NCI-H460 (cell line): ENCODE data around the gene OR5T3. TPM values are rescaled to one million over a fixed set of nuclear protein-coding genes. Genes with fewer than 3 reads are reported as not detected.
"Not testable (repeated sequence)": the region's sequence is repeated elsewhere in the genome, so short reads cannot be mapped to it uniquely, and the experiment has no call there.

Source experiments
- DNase-seq: peaks from one replicate; pipeline ENCODE4 v3.0.0-alpha.2; 2016; ENCODE audit warnings: low read depth; ENCODE audit errors: extremely low read depth
- polyA plus RNA-seq: library from polyadenylated mRNA; depleted of rRNA; stranded (reverse); fragments of >200 nt; gene quantifications from 2 replicates; pipeline ENCODE4 v1.2.3, GENCODE V29; 2014; cell fraction: nucleus; rRNA removed
- total RNA-seq: library from RNA; depleted of rRNA; stranded (reverse); fragments of >200 nt; shearing (Covaris generic); gene quantifications from 2 replicates; pipeline ENCODE4 v1.2.3, GENCODE V29; 2014; rRNA removed

OR5T3 gene
- not detected in 2 replicates for total RNA-seq
- polyA plus RNA-seq, result not detected in 2 replicates

DNA sequence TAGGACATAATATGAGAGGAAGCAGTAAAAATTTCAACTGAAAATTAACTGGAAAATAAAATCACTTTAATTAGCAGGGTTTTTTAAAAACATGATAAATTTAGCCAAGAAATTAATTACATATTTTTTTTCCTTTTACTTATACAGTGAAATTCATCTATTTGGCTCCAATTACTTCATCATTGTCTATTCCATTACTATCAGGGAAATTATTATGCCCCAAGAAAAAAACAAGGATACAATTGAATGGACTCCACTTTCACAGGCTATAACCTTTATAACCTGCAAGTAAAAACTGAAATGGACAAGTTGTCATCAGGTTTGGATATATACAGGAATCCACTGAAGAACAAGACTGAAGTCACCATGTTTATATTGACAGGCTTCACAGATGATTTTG lies at the start of gene OR5T3:
Gene OR5T3, plus strand, starts transcription at position 301 of the 400 bp plus-strand sequence. Its CDS starts 0 bp downstream, at position 301.
- DNase-seq, result no peak

DNA sequence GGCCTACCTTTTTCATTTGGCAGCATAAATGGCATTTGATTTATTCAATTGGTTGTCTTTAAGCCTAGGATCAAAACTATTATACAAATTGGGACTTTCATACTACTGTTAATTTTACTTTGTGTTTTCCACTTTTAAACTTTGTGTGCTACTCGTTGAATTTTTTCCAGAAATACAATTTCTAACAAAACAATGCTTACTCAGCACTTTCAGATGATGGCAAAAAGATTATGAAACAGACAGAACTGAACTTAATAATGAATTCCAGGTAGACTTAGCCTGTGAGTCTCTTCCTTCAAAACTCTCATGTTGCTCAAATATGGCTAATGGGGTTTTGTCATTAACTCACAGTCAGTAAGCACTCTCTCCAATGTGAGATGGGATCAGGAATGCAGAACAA lies 44.3 kb upstream of the OR5T3 start:
- no peak for DNase-seq

DNA sequence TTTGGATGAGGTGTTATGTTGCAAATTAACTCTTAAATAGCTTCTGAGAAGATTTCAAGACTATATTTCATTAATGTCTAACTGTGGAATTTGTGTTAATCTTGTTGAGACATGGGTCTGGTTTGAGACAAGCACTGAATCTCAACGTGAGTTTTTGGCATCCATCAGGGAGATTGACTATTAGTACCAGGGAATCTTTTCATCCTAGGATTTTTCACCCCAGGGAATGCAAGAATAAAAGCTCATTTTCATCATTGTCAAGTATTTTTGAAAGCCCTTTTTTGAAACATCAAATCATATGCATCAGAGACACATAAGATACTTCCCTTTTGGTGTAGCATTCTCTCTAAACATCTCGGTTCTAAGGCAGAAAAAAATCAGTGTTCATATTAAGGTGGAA lies 37.5 kb upstream of the OR5T3 start:
- no peak for DNase-seq

DNA sequence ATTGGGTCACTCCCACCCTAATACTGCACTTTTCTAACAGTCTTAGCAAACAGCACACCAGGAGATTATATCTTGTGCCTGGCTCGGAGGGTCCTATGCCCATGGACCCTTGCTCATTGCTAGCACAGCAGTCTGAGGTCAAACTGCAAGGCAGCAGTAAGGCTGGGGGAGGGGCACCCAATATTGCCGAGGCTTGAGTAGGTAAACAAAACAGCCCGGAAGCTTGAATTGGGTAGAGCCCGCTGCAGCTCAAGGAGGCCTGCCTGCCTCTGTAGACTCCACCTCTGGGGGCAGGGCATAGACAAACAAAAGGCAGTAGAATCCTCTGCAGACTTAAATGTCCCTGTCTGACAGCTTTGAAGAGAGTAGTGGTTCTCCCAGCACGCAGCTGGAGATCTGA lies 32.3 kb upstream of the OR5T3 start:
- not testable (repeated sequence) for DNase-seq

DNA sequence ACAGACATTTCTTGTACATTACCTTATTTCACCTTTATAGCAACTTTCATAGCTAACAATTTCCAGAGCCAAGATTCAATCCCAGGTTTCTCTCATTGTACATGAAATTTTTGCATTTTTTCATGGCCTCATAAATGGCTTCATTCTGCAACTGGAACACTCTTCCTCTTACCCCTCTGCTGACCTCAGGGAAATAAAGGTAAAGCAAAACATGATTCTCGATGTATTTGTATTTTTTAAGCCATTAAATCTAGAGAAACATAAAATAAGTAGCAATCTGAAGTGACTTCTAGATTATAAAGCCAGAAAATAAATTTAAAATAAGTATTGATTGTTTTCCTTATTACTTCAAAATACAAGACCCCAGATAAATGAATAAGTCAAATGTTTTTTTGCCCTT lies 17.9 kb upstream of the OR5T3 start, which contains the start of gene OR5T2:
Gene OR5T2, minus strand, starts transcription at position 101 of the 400 bp plus-strand sequence. CDS start 1,193 bp downstream, outside the sequence.
- DNase-seq, result no peak

DNA sequence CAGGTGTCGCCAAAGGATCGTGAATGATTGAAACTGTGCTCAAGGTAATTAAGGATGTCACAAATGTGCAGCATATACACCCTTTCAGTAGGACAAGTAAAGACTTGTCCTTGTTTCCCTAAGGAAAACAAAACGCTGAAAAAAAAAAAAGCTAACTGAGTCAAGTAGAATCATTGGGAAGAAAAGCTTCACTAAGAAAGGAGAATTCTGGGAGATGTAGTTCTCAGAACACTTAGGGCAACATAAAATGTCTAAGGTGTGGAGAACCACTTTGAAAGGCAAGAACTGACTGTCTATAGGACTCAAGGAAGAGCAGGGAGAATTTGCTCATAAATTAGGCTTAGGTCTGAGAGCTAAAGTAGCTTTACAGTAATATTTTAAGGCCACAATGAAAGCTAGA lies 19.0 kb downstream of the OR5T3 start:
- no peak for DNase-seq

DNA sequence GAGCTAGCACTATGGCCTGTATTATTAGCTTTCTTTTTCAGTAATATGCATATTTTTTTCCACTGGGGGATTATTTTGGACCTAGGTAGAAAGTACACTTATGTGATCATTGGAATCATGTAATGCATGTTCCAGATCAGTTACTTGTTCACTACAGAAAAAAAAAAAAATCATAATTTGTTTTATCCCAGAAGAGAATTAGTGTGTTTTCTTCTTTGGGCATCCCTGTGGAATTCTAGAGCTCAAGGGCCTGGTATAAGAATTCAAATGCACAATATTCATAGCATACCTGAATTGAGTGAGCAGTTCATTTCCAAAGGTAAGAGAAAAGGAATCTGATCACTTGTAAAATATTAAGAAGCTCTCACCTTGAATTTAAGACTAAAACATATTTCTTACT lies 21.8 kb downstream of the OR5T3 start, which contains the start of gene OR5T1:
Gene OR5T1, plus strand, starts transcription at position 301 of the 400 bp plus-strand sequence. CDS start 1,485 bp downstream, outside the sequence.
- no peak for DNase-seq

DNA sequence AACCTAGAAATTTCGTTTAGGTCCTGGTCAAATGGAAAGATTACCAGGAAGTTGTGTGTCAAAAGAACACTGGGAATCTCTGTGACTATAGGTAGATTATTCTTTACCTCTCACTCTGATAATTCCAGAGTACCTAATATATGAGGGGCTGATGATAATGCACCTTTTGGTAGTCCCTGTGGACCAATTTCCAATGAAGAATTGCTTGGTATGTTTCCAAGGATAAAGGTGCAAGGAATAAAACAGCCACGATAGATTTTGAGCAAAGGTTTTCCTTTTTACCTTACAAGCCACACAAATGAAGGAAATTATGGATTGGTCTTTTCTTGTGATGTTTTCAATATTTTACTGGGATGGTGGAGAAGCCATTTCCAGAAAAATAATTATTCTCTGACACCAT lies 40.1 kb downstream of the OR5T3 start, which contains the start of gene OR8H1:
Gene OR8H1, minus strand, starts transcription at position 101 of the 400 bp plus-strand sequence. CDS start 1,192 bp downstream, outside the sequence.
- DNase-seq, result no peak

DNA sequence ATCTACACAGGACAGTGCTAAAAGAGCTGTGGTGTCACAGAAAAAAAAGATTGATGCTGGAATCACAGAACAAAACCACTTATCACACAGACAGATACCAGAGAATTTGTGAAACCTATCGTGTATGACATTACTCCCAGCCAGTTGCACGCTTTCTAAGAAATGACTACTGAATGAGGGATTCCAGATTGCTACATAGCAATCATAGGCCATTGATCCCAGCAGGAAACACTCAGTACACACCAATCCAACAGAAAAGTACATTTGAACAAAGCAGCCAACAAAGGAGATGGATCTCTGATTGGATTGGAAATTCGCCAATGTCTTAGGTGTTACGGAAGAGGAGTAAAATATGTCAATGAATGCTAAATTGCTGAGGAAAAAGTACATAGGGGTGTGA lies 44.8 kb downstream of the OR5T3 start:
- DNase-seq, result no peak

Other genes starting within 250 kb of the OR5T3 start
- not detected in 2 replicates for gene OR5AS1, start 224.6 kb upstream of the OR5T3 start, total RNA-seq
- not detected in 2 replicates for gene OR8I2, start 158.9 kb upstream of the OR5T3 start, total RNA-seq
- gene OR8H2, start 148.6 kb upstream of the OR5T3 start, total RNA-seq, result not detected in 2 replicates
- gene OR8H3, start 129.9 kb upstream of the OR5T3 start, total RNA-seq, result not detected in 2 replicates
- gene OR8J3, start 112.1 kb upstream of the OR5T3 start, total RNA-seq, result not detected in 2 replicates
- gene OR8K5, start 91.9 kb upstream of the OR5T3 start, total RNA-seq, result not detected in 2 replicates
- not detected in 2 replicates for gene OR5J2, start 75.6 kb upstream of the OR5T3 start, total RNA-seq
- not detected in 2 replicates for gene OR5T2, start 18.0 kb upstream of the OR5T3 start, total RNA-seq
- gene OR5T1, start 21.9 kb downstream of the OR5T3 start, total RNA-seq, result not detected in 2 replicates
- gene OR8H1, start 40.0 kb downstream of the OR5T3 start, total RNA-seq, result not detected in 2 replicates
- not detected in 2 replicates for gene OR8K3, start 62.9 kb downstream of the OR5T3 start, total RNA-seq
- gene OR8K1, start 93.8 kb downstream of the OR5T3 start, total RNA-seq, result not detected in 2 replicates
- gene OR8J1, start 102.0 kb downstream of the OR5T3 start, total RNA-seq, result not detected in 2 replicates
- gene OR8U1, start 123.4 kb downstream of the OR5T3 start, total RNA-seq, result not detected in 2 replicates
- gene OR5AL1, start 160.4 kb downstream of the OR5T3 start, total RNA-seq, result not detected in 2 replicates
- gene OR5M3, start 221.1 kb downstream of the OR5T3 start, total RNA-seq, result not detected in 2 replicates
- not detected in 2 replicates for gene OR5M8, start 239.1 kb downstream of the OR5T3 start, total RNA-seq